Adipocyte (in vitro differentiated cells): Measurements from ENCODE around the gene C10orf120.
A peak's percentile ranks its signal among the peaks of the same experiment; 100 is the strongest.

ENCODE experiments used
- DNase-seq: peaks from one replicate; pipeline ENCODE4 v3.0.0-alpha.2; 2015; ENCODE audit warnings: low read depth
- H3K27me3 ChIP-seq: replicated peaks from 2 replicates; pipeline ENCODE4 v1.7.0; 2013; ENCODE audit warnings: mild to moderate bottlenecking, low read length, moderate library complexity; ENCODE audit not compliant: control insufficient read depth, insufficient read depth
- H3K36me3 ChIP-seq: 2 replicates; pipeline ENCODE4 v1.7.0; 2013; ENCODE audit warnings: low read length, mild to moderate bottlenecking, moderate library complexity; ENCODE audit not compliant: control insufficient read depth, insufficient read depth, severe bottlenecking
- H3K4me1 ChIP-seq: 2 replicates; pipeline ENCODE4 v1.7.0; 2013; ENCODE audit warnings: mild to moderate bottlenecking, low read length, moderate library complexity; ENCODE audit not compliant: control insufficient read depth, insufficient read depth
- H3K4me3 ChIP-seq: 2 replicates; pipeline ENCODE4 v1.7.0; 2013; ENCODE audit warnings: mild to moderate bottlenecking, low read length, moderate library complexity
- H3K9ac ChIP-seq: 2 replicates; pipeline ENCODE4 v1.7.0; 2013; ENCODE audit warnings: mild to moderate bottlenecking, low read length, moderate library complexity
- H3K9me3 ChIP-seq: 2 replicates; pipeline ENCODE4 v1.7.0; 2013; ENCODE audit warnings: mild to moderate bottlenecking, low read length, moderate library complexity; ENCODE audit not compliant: control insufficient read depth

The C10orf120 gene

GRCh38 chr10:122725768-122726167, 26.1 kb upstream of the C10orf120 start:
- peaks cover 33% of the 10 kb centered on the region for H3K27me3 ChIP-seq
- no peaks in the 10 kb centered on the region for H3K36me3 ChIP-seq
- H3K4me3 ChIP-seq = no peak overlapping the region
- H3K4me1 ChIP-seq = no peaks in the 10 kb centered on the region
- DNase-seq = no peak
- H3K9ac ChIP-seq = no peak overlapping the region
- no peaks in the 10 kb centered on the region for H3K9me3 ChIP-seq

GRCh38 chr10:122725006-122725405, 25.4 kb upstream of the C10orf120 start:
- Histone ChIP-seq H3K27me3 (peaks cover 31% of the 10 kb centered on the region), H3K4me3 (no peak overlapping the region), H3K9me3 (no peaks in the 10 kb centered on the region), H3K36me3 (no peaks in the 10 kb centered on the region), H3K4me1 (no peaks in the 10 kb centered on the region), H3K9ac (no peak overlapping the region)
- no peak for DNase-seq

- peaks cover 33% of the 10 kb centered on the region for H3K27me3 ChIP-seq
- no peak overlapping the region for H3K9ac ChIP-seq
- H3K36me3 ChIP-seq = no peaks in the 10 kb centered on the region
- no peak for DNase-seq
- H3K4me1 ChIP-seq = no peaks in the 10 kb centered on the region
- no peak overlapping the region for H3K4me3 ChIP-seq
- H3K9me3 ChIP-seq = no peaks in the 10 kb centered on the region
Measured at GRCh38 chr10:122721111-122721510, 21.5 kb upstream of the C10orf120 start.

GRCh38 chr10:122716025-122716424, 16.4 kb upstream of the C10orf120 start:
- peaks cover 57% of the 10 kb centered on the region for H3K27me3 ChIP-seq
- no peak overlapping the region for H3K4me3 ChIP-seq
- no peaks in the 10 kb centered on the region for H3K9me3 ChIP-seq
- H3K4me1 ChIP-seq = peaks cover 7% of the 10 kb centered on the region
- H3K36me3 ChIP-seq = no peaks in the 10 kb centered on the region
- no peak overlapping the region for H3K9ac ChIP-seq
- no peak for DNase-seq

DNA sequence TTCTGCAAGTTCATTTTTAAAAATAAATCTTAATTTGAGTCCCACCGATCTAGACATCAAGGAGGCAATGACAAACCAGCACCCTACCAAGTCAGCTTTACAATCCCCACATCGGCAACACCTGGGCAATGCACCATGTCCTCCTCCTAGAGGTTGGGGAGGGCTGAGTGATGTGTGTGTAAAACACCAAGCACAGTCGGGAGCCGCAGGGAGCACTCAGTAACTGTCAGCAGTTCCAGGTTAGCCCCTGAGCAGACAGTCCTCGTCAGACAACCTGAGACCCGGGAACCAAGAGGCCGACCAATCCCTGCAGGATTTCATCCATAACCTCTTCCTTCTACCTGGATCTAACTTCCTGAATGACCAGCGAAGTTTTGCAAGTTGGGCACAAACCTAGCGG, 15.9 kb upstream of the C10orf120 start:
- no peaks in the 10 kb centered on the region for H3K9me3 ChIP-seq
- peaks cover 7% of the 10 kb centered on the region for H3K4me1 ChIP-seq
- no peak overlapping the region for H3K4me3 ChIP-seq
- no peaks in the 10 kb centered on the region for H3K36me3 ChIP-seq
- no peak for DNase-seq
- H3K9ac ChIP-seq = no peak overlapping the region
- peaks cover 58% of the 10 kb centered on the region for H3K27me3 ChIP-seq

GRCh38 chr10:122713091-122713885, 13.6 kb upstream of the C10orf120 start:
- Histone ChIP-seq H3K27me3 (peaks cover 62% of the 10 kb centered on the region), H3K9ac (no peak overlapping the region), H3K9me3 (no peaks in the 10 kb centered on the region), H3K36me3 (no peaks in the 10 kb centered on the region), H3K4me1 (peaks cover 7% of the 10 kb centered on the region), H3K4me3 (no peak overlapping the region)
- DNase-seq = peak; percentile 0

DNA sequence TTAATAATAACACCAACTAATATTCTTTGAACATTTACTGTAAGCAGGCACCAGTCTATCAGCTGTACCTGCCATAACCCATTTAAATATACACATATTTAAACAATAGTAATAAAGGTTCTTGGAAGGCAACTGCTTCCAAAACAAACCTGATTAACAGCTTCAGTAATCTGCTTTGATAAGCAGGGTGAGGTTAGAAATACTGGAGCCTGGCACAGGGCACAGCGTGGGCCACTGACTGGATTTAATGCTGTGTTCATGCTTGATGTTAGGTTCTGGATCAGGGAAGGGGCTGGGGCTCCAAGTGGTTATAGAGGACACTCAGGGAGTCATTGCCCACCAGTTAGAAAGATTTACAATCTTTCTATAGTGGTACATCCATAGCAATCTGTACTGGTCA, 10.9 kb upstream of the C10orf120 start:
- DNase-seq = no peak
- Histone ChIP-seq H3K36me3 (no peaks in the 10 kb centered on the region), H3K4me3 (no peak overlapping the region), H3K9me3 (no peaks in the 10 kb centered on the region), H3K4me1 (peaks cover 7% of the 10 kb centered on the region), H3K27me3 (peaks cover 57% of the 10 kb centered on the region), H3K9ac (no peak overlapping the region)

DNA sequence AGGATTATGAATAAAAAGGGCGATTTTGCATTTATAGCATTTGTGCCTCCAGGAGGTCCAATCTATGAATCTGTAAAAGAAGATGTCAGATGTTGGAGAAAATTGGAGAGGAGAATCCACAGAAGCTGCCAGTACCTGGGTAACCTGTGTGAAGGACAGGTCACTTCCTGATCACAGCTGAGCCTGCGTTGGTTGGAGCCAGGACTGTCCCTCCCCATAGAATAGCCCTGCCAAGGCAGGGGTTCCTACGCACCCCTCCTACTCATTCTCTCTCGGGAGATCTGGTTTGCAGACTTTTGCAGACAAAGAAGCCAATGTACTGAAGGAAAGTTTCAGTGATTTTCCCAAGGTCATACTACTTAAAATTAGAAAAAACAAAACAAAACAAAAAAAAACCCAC, 10.3 kb upstream of the C10orf120 start:
- no peak overlapping the region for H3K4me3 ChIP-seq
- H3K9ac ChIP-seq = no peak overlapping the region
- H3K36me3 ChIP-seq = no peaks in the 10 kb centered on the region
- DNase-seq = no peak
- peaks cover 7% of the 10 kb centered on the region for H3K4me1 ChIP-seq
- peaks cover 51% of the 10 kb centered on the region for H3K27me3 ChIP-seq
- no peaks in the 10 kb centered on the region for H3K9me3 ChIP-seq

GRCh38 chr10:122707535-122707934, 7.9 kb upstream of the C10orf120 start:
- no peaks in the 10 kb centered on the region for H3K4me1 ChIP-seq
- H3K36me3 ChIP-seq = no peaks in the 10 kb centered on the region
- DNase-seq = no peak
- H3K4me3 ChIP-seq = no peak overlapping the region
- H3K27me3 ChIP-seq = peaks cover 39% of the 10 kb centered on the region
- H3K9me3 ChIP-seq = no peaks in the 10 kb centered on the region
- H3K9ac ChIP-seq = no peak overlapping the region

- DNase-seq = no peak
- Histone ChIP-seq H3K4me3 (no peak overlapping the region), H3K9ac (no peak overlapping the region), H3K36me3 (no peaks in the 10 kb centered on the region), H3K9me3 (no peaks in the 10 kb centered on the region), H3K4me1 (no peaks in the 10 kb centered on the region), H3K27me3 (peaks cover 35% of the 10 kb centered on the region)
Measured at GRCh38 chr10:122706947-122707346, 7.3 kb upstream of the C10orf120 start.

DNA sequence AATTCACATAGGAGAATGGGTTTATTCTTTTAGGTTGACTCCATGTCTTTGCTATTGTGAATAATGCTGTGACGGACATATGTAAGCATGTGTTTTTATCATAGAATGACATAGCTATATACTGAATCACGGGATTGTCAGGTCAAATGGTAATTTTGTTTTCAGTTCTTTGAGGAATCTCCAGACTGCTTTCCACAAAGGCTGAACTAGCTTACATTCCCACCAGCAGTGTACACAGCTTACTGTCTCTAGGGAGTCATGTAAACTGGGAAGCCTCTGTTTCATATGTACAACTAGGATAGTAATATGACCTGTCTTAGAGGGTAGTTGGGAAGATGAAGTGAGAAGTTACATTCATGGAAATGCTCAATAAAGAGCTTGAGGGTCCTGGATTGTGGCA, 6.8 kb upstream of the C10orf120 start:
- H3K9me3 ChIP-seq = no peaks in the 10 kb centered on the region
- H3K27me3 ChIP-seq = peaks cover 31% of the 10 kb centered on the region
- H3K36me3 ChIP-seq = no peaks in the 10 kb centered on the region
- H3K4me1 ChIP-seq = no peaks in the 10 kb centered on the region
- no peak overlapping the region for H3K4me3 ChIP-seq
- DNase-seq = no peak
- no peak overlapping the region for H3K9ac ChIP-seq
